ENCODE measurements around the gene UGCG.

GRCh38 chr9:111924281-111924680 is 27.7 kb downstream of the UGCG start:
- TF ChIP-seq EZH2 (IDR thresholded peaks at IDR 0.05; ENCODE audit: insufficient read depth, poor library complexity, severe bottlenecking) (no peak), EZH2phosphoT487 (IDR thresholded peaks at IDR 0.05; ENCODE audit: insufficient read depth, low read depth) (no peak)
